C1 segment of cervical spinal cord (tissue), 14 donors: Measurements from ENCODE around the gene GAK.
"Not testable (repeated sequence)": the region's sequence is repeated elsewhere in the genome, so short reads cannot be mapped to it uniquely, and the experiment has no call there.

Experiments
- DNase-seq, 14 donors: peaks; one replicate each; lab custom pipeline; 2025; lab: John Stamatoyannopoulos, UW

Gene GAK

DNA sequence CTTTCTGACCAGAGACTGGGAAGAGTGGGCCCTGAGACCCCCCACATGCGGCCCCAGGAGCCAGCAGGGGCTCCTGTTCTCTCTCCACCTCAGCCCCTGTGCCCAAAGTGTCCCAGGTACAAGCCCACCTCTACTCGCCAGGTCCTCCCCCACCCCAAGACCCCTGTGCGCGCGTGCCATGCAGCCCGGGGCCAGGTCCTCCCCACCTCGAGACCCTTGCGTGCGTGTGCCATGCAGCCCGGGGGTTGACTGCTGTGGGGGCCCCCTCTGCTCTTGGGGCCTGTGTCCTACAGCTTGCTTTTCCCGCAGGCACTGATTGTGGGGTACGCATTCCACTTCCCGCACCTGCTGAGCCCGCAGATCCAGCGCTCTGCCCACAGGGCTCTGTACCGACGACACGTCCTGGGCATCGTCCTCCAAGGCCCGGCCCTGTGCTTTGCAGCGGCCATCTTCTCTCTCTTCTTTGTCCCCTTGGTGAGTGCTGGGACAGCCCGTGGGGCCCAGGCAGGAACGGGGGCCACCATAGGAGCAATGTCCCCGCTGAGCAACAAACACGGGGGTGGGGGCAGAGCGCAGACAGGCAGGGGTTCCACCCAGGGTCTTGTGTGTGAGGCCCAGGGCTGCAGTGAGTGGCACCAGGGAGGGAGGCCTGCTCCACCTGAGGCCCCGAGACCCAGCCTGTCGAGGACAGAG is 20.9 kb upstream of the GAK start:
- no peak for DNase-seq

DNA sequence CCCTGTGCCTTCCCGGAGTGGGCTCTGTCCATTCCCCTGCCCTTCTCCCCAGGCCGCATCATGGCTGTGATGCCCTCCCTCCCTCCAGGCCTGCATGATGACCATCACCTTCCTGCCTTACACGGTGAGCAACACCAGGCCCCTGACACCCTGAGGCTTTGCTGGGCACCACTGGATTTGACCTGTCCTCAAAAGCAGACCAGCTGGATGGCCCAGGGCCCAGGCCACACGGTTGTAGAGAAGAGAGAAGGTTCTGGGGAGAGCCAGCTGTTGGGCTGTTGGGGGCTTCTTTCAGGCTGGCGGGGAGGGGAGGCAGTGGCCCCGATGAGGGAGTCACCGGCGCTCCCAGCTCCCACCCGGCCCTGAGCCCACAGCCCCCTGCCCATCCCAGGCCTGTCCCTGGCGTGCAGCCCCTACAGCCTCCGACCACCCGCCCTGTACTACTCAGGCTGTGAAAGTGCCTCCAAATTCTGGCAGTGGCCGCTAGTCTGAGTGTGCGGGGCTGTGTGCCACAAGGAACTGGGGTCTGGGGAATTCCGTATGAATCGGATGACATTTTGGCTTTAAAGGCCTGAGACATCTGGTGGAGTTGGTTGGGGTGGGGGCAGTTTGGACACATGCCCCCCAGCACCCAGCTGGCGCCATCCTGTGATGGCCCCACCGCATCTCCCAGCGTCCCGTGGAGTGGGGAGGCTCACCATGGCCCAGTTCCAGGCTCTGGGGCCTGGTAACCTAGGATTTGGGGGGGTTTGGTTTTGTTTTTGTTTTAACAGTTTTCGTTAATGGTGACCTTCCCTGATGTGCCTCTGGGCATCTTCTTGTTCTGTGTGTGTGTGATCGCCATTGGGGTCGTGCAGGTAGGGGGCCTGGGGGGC is 19.7 kb upstream of the GAK start:
- DNase-seq, result no peak

DNA sequence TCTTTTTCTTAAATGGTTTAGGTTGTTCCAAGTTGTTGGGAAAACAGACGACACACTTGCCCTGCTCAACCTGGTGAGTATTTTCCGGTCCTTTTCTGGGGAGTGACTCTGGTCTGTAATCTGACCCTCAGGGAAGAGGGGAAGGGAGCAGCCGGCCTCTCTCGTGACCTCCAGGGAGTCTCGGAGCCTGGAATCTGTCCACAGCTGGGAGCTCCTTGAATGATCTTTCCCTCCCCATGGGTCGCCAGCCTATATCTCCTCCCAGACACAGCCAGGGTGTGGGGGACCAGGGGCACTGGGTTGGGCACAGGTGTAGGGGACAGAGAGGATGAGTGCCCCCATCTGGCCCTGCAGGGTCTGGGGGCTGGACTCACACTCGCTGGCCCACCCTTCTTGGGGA is 19.1 kb upstream of the GAK start:
- DNase-seq, result no peak

DNA sequence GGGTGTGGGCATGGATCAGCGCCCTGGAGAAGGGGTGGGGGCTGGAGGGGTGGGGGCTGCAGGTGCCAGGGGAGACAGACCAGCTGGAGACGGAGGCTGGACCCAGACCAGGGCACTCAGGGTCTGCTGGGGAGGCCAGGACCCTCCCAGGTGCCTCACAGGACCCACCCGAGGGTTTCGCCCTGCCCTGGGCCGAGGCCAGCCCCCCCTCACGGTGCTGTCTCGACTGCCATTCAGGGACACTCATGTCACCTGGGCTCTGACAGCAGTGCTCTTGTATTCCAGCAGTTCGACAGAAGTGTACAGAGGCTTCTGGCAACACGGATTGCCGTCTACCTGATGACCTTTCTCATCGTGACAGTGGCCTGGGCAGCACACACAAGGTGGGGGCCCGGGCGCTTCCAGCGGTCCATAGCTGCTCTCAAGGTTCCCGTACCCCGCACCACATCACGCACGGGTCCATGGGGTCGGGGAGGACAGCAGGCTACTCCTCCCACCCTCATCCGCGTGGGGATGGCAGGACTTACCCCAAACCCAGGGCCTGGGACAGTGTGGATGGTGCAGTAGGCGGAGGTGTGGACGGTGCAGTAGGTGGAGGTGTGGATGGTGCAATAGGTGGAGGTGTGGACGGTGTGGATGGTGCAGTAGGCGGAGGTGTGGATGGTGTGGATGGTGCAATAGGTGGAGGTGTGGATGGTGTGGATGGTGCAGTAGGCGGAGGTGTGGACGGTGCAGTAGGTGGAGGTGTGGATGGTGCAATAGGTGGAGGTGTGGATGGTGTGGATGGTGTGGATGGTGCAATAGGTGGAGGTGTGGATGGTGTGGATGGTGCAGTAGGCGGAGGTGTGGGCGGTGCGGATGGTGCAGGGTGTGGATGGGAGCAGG is 18.3 kb upstream of the GAK start:
- no peak for DNase-seq

DNA sequence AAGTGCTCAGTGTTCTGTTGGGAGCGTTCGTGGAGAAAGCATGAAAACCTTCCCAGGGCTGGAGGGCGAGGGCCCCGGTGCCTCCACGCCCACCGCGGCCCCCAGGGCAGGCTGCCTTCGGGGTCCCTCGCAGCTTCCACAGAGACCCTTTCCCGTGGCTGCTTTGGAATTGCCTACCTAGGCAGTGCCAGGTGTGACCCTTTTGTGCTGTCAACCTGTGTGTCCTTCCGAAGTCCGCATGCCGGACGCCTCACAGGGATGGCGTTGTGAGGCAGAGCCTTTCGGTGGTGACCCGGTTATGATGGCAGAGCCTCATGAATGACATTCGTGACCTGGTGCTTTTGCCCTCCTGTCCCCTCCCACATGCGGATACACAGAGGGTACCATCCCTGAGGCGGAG is 17.5 kb upstream of the GAK start:
- DNase-seq, result no peak

DNA sequence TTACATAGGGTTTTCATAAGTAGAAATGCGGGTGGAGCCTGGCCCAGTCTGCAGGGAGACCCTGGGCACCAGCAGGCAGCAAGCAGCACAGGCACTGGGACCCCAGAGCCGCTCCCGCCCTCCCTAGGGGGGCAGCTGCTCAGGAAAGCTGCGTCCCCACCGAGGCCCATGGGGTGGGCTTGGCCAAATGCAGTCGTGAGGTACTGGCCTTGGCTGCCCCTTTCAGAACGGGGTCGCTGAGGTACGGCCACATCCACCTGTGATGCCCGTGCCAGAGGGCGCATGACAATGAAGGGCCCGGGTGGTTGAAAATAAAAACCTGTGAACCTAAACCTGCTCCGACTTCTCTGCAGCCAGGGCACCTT is 16.8 kb upstream of the GAK start:
- no peak for DNase-seq

DNA sequence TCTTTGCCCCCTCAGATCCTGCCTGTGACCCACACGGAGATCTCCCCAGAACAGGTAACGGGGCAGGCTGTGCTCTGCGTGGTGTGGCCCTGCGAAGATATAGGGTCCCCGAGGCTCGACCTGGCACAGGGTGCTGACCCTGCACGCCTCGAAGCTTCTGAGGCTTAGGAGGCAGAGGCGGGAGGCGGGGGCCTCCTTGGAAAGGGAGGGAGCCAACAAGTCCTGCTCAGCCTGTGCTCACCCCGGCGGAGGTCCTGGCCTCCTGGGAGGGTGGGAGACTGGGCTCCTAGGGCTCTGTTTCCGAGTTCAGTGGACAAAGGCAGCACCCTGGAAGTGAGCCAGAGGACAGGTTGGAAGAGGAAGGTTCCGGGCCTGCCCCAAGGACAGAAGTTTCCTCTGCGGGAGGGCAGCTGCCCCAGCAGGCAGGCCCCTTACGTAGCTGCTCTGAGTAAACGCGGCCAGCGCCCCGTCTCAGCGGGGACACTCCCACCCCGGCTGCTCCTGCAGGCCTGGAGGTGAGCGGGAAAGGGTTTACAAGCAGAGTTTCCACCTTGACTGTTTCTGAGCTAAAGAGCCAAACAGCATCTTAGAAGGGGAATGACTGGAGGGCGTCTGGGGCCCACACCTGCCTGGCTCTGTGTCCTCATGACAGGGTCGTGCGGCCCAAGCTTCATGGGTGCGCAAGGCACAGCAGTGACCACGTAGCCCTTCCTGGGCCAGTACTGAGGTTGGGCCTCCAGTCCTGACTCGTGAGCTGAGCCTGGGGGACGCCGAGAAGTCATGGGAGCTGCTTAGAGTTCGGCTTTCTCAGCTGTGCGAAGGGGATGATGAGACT is 16.2 kb upstream of the GAK start:
- peak in 1 of 14 donors; percentile 50 for DNase-seq

DNA sequence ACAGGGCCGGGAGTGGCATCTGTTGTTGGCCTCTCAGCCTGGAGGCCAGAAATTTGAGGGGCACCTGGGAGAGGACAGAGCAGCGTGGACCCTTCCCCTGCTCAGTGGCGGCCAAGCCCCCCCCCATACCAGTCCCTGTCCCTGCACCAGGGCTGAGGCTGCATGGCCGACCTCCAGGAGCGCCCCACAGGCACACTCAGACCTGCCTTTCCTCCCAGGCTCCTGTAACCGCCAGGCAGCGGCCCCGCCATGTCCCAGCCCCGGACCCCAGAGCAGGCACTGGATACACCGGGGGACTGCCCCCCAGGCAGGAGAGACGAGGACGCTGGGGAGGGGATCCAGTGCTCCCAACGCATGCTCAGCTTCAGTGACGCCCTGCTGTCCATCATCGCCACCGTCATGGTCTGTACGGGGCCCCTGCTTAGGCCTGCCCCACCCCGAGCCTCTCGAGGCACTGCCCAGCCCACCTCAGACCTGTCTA is 15.4 kb upstream of the GAK start:
- no peak for DNase-seq

DNA sequence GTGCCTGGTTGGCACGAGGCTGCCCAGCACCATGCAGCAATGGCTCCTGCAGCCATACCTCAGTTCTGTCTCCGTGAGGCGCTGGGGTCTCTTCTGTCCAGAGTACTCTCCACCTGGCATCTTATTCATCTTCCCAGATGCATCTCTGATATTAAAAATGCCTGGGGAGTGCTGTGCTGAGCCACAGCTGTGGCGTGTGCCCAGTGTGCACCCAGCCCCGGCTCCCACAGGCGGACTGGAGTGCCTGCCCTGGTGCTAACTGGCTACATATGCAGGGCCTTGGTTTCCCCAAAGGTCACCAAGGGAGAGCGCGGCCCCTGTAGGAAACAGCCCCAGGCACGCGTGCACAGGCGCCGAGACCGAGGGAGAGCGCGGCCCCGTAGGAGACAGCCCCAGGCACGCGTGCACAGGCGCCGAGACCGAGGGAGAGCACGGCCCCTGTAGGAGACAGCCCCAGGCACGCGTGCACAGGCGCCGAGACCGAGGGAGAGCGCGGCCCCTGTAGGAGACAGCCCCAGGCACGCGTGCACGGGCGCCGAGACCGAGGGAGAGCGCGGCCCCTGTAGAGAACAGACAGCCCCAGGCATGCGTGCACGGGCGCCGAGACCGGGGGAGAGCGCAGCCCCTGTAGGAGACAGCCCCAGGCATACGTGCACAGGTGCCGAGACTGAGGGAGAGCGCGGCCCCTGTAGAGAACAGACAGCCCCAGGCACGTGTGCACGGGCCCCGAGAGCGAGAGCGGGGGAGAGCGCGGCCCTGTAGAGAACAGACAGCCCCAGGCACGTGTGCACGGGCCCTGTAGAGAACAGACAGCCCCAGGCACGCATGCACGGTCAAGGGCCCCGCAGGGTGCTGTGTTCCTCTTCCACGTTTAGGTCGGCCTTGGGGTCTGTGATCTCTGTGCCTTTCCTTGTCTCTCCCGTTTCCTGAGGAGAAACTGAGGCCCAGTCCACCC is 14.7 kb upstream of the GAK start:
- DNase-seq, result no peak

DNA sequence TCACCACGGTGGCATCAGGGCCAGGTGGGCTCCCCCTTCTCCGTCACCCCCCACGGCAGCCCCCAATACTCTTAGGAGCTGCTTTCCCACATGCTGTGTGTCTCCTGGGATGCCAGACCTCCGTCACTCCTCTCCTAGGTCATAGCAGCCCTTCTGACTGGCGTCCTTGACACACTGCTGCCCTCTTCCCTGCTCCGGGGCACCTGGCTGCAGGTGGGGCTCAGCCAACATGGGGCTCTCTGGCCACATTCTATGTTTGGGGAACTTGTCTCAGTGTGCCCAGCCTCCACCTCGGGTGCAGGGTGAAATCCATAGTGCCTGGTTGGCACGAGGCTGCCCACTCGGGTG is 14.0 kb upstream of the GAK start:
- no peak for DNase-seq

DNA sequence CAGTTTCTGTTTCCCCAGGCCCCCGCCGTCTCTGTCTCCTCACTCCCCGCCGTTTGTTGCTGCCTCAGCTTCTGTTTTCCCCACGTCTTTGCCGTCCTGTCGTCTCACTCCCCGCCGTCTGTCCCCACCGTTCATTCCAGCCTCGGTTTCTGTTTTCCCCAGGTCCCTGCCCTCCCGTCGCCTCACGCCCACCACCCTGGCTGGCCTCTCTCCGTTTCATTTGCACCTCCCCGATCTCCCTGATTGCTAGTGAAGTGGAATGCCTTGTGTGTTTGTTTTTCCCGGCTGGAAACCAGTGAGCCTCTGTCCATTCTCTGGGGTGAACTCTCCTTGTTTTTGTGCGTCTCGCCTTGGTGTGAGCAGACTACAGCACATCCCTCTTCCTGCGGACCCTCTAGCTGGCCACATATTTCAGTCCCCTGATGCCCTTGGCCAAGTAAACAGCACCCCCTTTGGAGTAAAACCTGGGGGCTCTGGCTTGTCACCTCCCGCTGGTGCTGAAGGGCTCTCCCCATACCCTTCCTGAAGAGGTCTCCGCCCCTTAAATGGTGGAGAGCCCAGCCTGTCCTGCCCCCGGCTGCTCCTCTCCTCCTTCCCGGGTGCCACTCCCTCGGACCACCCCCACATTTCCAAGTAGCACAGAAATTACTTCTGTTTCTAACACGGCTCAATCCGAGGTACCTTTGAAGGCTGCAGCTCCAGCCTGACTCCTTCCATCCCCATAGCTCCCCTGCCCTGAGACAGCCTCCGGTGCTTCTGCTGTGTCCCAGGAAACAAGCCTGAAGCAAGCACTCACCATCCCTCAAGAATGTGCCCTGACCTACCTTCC is 13.4 kb upstream of the GAK start:
- no peak for DNase-seq

DNA sequence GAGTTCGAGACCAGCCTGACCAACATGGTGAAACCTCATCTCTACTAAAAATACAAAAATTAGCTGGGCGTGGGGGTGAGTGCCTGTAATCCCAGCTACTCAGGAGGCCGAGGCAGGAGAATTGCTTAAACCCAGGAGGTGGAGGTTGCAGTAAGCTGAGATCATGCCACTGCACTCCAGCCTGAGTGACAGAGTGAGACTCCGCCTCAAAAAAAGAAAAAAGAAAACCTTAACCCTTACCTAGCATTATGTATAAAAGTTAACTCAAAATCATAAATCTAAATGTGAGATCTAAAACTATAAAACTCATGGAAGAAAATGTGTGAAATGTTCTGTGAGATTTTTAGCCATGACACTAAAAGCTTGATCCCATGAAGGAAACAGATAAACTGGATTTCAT is 7.4 kb upstream of the GAK start:
- not testable (repeated sequence) for DNase-seq

DNA sequence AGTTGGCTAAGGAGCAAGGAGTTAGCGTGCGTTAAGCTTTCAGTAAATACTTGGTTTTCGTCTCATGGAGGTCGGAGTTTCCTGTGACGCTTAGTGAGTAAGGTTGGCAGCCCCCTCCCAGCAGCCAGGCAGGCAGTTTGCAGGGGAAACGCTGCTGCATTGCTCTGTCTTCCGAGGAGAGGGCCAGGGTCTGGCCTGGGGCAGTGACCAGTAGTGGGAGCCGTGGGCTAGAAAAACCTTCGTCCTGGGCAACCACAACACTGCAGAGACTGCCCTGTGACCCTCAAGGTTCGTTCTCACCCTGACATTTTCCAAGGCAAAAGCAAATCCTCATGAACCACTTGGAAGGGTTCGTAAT is 576 bp upstream of the GAK start:
- DNase-seq, result no peak

DNA sequence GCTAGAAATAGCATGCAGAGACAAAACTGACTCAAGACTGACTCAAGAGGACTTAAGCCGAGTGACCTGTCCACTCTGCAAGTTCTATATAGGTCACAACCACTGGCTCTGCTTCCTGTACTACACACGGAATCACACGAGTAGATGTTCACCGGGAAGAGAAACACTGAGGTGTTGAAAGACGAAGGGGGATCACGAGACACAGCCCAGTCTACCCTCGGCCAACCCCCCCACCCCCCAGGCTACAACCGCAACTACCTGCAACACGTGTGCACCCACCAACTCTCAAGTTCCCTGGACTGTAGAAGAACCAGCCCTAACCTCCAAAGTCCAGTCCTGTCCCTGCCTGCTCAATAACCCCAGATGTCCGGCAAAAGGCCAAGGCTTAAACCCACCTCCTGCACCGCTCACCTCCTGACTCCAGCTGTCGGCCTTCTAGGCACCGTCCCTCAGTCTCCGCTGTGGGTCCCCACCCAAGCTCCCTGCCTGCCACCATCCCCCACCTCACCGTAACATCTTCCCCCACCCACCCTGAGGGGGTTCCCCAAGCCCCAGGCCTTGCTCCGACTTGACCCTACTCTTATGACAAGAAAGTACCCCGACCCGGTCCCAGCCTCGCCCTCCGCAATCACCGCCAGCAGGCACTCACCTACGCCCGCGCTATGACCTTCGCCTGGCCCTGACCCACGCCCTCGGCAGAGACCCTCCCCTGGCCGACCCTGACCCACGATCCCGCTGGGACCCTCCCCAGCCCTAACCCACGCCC is 739 bp downstream of the GAK start:
- peak in 3 of 14 donors; percentile 32 to 49 (median 46) for DNase-seq

DNA sequence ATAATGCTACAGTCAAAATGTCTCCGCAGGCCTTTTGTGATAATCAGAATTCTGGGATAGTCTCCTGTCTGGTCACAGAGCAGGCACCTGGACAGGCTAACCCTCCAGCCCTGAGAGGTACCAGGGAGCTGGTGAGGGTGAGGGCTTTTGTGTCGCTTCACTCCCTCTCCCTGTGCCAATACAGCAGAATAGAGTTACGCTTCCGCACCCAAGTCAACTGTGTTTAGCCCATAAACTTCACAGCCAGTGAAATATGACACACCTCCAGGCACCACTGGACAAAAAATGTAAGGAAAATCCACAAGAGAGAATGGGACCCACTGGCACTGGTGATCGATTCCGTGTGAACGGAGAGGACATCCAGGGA is 1.3 kb downstream of the GAK start:
- no peak for DNase-seq

DNA sequence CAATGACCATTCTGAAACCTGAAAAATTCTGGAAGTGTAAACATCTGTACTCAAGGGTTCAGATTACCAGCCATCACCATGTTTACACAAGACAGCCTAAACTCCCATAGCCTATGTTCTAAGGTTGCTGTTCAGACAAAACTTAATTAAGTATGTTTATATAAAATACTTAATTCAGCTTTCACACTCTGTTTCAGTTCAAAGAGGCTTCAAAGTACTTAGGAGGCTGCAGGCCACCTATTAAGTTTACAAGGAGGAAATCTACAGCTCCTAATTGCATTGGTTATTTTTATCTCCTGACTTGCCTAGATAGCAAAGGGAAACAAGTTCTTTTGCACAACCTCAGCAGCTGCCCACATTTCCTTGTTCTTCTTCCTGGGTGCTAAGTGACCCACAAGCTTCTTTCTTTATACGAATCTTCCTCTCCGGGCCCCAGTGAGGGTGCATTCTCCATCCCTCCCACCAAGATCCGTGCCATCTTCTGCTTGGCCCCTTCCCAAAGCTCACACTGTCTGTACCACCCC is 2.0 kb downstream of the GAK start:
- no peak for DNase-seq

DNA sequence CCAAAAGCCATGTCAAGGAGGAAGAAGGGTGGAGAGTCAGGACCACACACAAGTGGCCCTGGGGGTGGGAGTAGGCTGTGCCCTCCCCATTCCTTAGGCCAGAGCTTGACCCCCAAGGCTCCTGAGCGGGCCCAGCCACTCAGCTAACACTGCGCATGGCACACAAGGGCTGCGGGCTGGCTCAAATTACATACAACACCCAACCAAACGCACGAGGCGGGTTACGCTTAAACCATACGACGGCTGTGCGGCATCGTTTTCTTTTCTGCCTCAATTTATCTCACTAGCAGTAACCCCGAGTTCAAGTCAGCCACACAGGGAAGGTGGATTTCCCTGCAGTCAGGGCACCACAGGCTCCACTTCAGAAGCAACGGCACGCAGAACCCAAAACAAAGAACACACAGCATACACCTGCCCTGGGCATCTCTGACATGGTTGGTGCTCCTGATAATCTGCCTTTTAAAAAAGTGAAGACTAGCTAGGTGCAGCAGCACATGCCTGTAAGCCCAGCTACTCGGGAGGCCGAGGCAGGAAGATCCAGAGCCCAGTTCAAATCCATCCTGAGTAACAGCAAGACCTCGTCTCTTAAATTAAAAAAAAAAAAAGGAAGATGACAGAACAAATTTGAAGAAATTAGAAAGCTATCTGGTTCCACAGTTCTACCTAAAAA is 2.9 kb downstream of the GAK start:
- no peak for DNase-seq

DNA sequence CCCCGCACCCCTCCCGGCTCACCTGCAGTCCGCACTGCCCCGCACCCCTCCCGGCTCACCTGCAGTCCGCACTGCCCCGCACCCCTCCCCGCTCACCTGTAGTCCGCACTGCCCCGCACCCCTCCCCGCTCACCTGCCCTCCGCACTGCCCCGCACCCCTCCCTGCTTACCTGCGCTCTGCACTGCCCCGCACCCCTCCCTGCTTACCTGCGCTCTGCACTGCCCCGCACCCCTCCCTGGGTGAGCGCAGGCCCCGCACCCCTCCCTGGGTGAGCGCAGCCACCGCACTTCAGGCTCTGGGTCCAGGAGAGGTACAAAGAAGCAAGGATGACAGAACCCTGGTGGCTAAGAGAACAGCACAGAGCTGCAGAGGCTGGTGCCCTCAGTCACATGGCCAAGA is 4.5 kb downstream of the GAK start:
- not testable (repeated sequence) for DNase-seq
